Gastroesophageal sphincter (tissue), 4 donors: ENCODE results near the gene RENBP. TPM values are rescaled to one million over a fixed set of nuclear protein-coding genes. Genes with fewer than 3 reads are reported as not detected.
A peak's percentile ranks its signal among the peaks of the same experiment; 100 is the strongest.

ENCODE experiments used
- ATAC-seq: fragments of 150-250 bp; one replicate; pipeline ENCODE4 v1.9.1; 2016; ENCODE audit warnings: mild to moderate bottlenecking, moderate library complexity
- H3K27ac ChIP-seq, 4 donors: fragments of 200-600 bp; sonication (generic) in 3 of 4; 1 replicate in 3 of 4; 2 replicates in 1 of 4; pipeline ENCODE4 v1.5.1; 2016 to 2019
- H3K27me3 ChIP-seq: fragments of 200-600 bp; sonication (generic); one replicate; pipeline ENCODE4 v1.5.1; 2019
- H3K36me3 ChIP-seq, 2 donors: fragments of 200-600 bp; sonication (generic); one replicate each; pipeline ENCODE4 v1.5.1; 2019; ENCODE audit warnings: control low read depth in 1 of 2
- H3K4me1 ChIP-seq, 3 donors: fragments of 200-600 bp; sonication (generic); 1 replicate in 2 of 3; 2 replicates in 1 of 3; pipeline ENCODE4 v1.5.1; 2016 to 2019; ENCODE audit warnings: control low read depth in 2 of 3
- H3K4me3 ChIP-seq, 2 donors: fragments of 200-600 bp; sonication (generic); one replicate each; pipeline ENCODE4 v1.5.1; 2019; ENCODE audit warnings: mild to moderate bottlenecking in 1 of 2, moderate library complexity in 1 of 2
- H3K9me3 ChIP-seq, 3 donors: fragments of 200-600 bp; sonication (generic); one replicate each; pipeline ENCODE4 v1.5.1; 2017 to 2019; ENCODE audit warnings: control low read depth in 2 of 3
- CTCF ChIP-seq, 4 experiments: fragments of 200-600 bp in 2 of 4; fragments of 450-650 bp in 2 of 4; sonication (generic) in 1 of 4; IDR thresholded peaks; one replicate each; pipeline ENCODE4 v1.5.1; 2017 to 2019; ENCODE audit warnings: antibody characterized with exemption in 4 of 4, mild to moderate bottlenecking in 2 of 4, moderate library complexity in 2 of 4
- EP300 ChIP-seq: sonication (generic); formaldehyde crosslinking; IDR thresholded peaks from one replicate; pipeline ENCODE4 v1.6.1; 2017; ENCODE audit warnings: antibody characterized with exemption, mild to moderate bottlenecking
- POLR2A ChIP-seq, 2 donors: fragments of 450-650 bp; IDR thresholded peaks; one replicate each; pipeline ENCODE4 v1.6.1; 2017; ENCODE audit warnings: antibody characterized with exemption in 2 of 2, mild to moderate bottlenecking in 2 of 2, moderate library complexity in 1 of 2
- POLR2AphosphoS5 ChIP-seq: sonication (generic); formaldehyde crosslinking; IDR thresholded peaks from one replicate; pipeline ENCODE4 v1.6.1; 2017; ENCODE audit warnings: antibody characterized with exemption
- WGBS, 2 donors: methylation state at CpG; one replicate each; pipeline ENCODE4 v1.1.5; 2018; ENCODE audit warnings: low coverage in 1 of 2; 5-methylcytosine and 5-hydroxymethylcytosine counted together
- total RNA-seq, 4 donors: library from RNA; depleted of rRNA; stranded (reverse); fragments of >200 nt; gene quantifications; one replicate each; pipeline ENCODE4 v1.1.0, GENCODE V29; 2016

The RENBP gene
- total RNA-seq, 4 donors from 2014 or later = 8.1 to 15.0 (median 12.5) TPM

- Histone ChIP-seq H3K9me3 (no peaks in the 10 kb centered on the region), H3K27me3 (no peaks in the 10 kb centered on the region), H3K27ac (no peak overlapping the region), H3K4me1 (peaks cover 0 to 13% (median 3%) of the 10 kb centered on the region in 3 donors), H3K4me3 (no peak overlapping the region), H3K36me3 (no peaks in the 10 kb centered on the region)
- ATAC-seq = no peak
- WGBS, 2 donors = 74 to 91% methylated on average over 4 of the region's 23 CpGs
- no peak for TF ChIP-seq CTCF (IDR thresholded peaks at IDR 0.05)
- TF ChIP-seq POLR2AphosphoS5 = no peak
- no peak for TF ChIP-seq EP300
- TF ChIP-seq POLR2A (IDR thresholded peaks at IDR 0.05) = no peak
Observed at GRCh38 chrX:153908219-153908860, 36.1 kb downstream of the RENBP start.

GRCh38 chrX:153907456-153907855, 37.0 kb downstream of the RENBP start:
- WGBS, 2 donors = no CpG with 5 or more reads among the region's 12 CpGs
- no peak for ATAC-seq
- no peak overlapping the region for H3K4me3 ChIP-seq
- no peaks in the 10 kb centered on the region for H3K36me3 ChIP-seq
- no peak overlapping the region for H3K27ac ChIP-seq
- H3K9me3 ChIP-seq = no peaks in the 10 kb centered on the region
- H3K4me1 ChIP-seq = peaks cover 0 to 22% (median 3%) of the 10 kb centered on the region in 3 donors
- TF ChIP-seq POLR2A (IDR thresholded peaks at IDR 0.05) (no peak), CTCF (IDR thresholded peaks at IDR 0.05) (no peak), POLR2AphosphoS5 (no peak), EP300 (no peak)
- H3K27me3 ChIP-seq = no peaks in the 10 kb centered on the region

GRCh38 chrX:153906126-153906917, 38.1 kb downstream of the RENBP start:
- Histone ChIP-seq H3K4me1 (peaks cover 0 to 33% (median 3%) of the 10 kb centered on the region in 3 donors), H3K9me3 (no peaks in the 10 kb centered on the region), H3K36me3 (no peaks in the 10 kb centered on the region), H3K27me3 (no peaks in the 10 kb centered on the region), H3K27ac (no peak overlapping the region), H3K4me3 (no peak overlapping the region)
- WGBS, 2 donors = 20% methylated on average over 2 of the region's 27 CpGs; no CpG with 5 or more reads in 1 of the 2 donors
- ATAC-seq = no peak
- no peak for TF ChIP-seq EP300
- no peak for TF ChIP-seq CTCF (IDR thresholded peaks at IDR 0.05)
- TF ChIP-seq POLR2A (IDR thresholded peaks at IDR 0.05) = no peak
- TF ChIP-seq POLR2AphosphoS5 = no peak

- peaks cover 0 to 40% (median 3%) of the 10 kb centered on the region in 3 donors for H3K4me1 ChIP-seq
- H3K36me3 ChIP-seq = no peaks in the 10 kb centered on the region
- H3K9me3 ChIP-seq = no peaks in the 10 kb centered on the region
- H3K27me3 ChIP-seq = no peaks in the 10 kb centered on the region
- no peak for TF ChIP-seq CTCF (IDR thresholded peaks at IDR 0.05)
- no peak for TF ChIP-seq POLR2A (IDR thresholded peaks at IDR 0.05)
- TF ChIP-seq EP300 = no peak
- no peak for TF ChIP-seq POLR2AphosphoS5
- peak overlapping the region in 2 of 4 donors; percentile 27 to 66 for H3K27ac ChIP-seq
- ATAC-seq = no peak
- H3K4me3 ChIP-seq = peak overlapping the region in 1 of 2 donors; percentile 28
- 100% methylated on average over 2 of the region's 32 CpGs; no CpG with 5 or more reads in 1 of the 2 donors for WGBS, 2 donors
Observed at GRCh38 chrX:153905481-153906095, 38.9 kb downstream of the RENBP start.
